Measurements from ENCODE around the gene ABCA8. TPM values are rescaled to one million over a fixed set of nuclear protein-coding genes. Genes with fewer than 3 reads are reported as not detected.
"Not testable (repeated sequence)": the region's sequence is repeated elsewhere in the genome, so short reads cannot be mapped to it uniquely, and the experiment has no call there.

The ABCA8 gene
- total and polyA plus RNA-seq, 10 of the 15 experiments (the other 5 are each of a cell fraction or from before 2014, with no cell fraction given) = 0.05 to 0.15 TPM; not detected in 8

GRCh38 chr17:68944435-68945035 is 10.7 kb downstream of the ABCA8 start (continued):
- TF ChIP-seq ZNF687 (IDR thresholded peaks at IDR 0.05) (no peak), ZSCAN29 (IDR thresholded peaks at IDR 0.05) (no peak), SMAD1 (IDR thresholded peaks at IDR 0.05; ENCODE audit: low read depth, partially characterized antibody) (no peak), NKRF (conservative IDR thresholded peaks at IDR 0.05) (no peak)

- H3K27ac ChIP-seq (ENCODE audit: control insufficient read depth, insufficient read depth); H4K20me1 ChIP-seq (ENCODE audit: control insufficient read depth, insufficient read depth); H3K4me2 ChIP-seq (ENCODE audit: control insufficient read depth, insufficient read depth); H3K27me3 ChIP-seq (replicated peaks in 1 of 2; ENCODE audit: control insufficient read depth in 2 of 2, insufficient read depth in 2 of 2, low read length in 1 of 2); intact Hi-C loops (cut with micrococcal nuclease; ENCODE audit: unreplicated experiment); H3K9me3 ChIP-seq (replicated peaks; ENCODE audit: control insufficient read depth, insufficient read depth, low read length); H2AFZ ChIP-seq (ENCODE audit: control insufficient read depth, low read depth, low read length); BruUV-seq (replicated peaks); DNase-seq (ENCODE audit: low read depth, low spot score); H3K79me2 ChIP-seq (ENCODE audit: control insufficient read depth, insufficient read depth, low read length); POLR2A ChIA-PET; CTCF ChIA-PET; FAIRE-seq; H3K9ac ChIP-seq (ENCODE audit: control insufficient read depth, insufficient read depth, low read length); ATAC-seq; in situ Hi-C loops (cut with MboI); RAD21 ChIA-PET (ENCODE audit: unreplicated experiment); H3K36me3 ChIP-seq (ENCODE audit: control insufficient read depth in 2 of 2, insufficient read depth in 2 of 2, low read length in 1 of 2); H3K4me3 ChIP-seq; H3K4me1 ChIP-seq (ENCODE audit: control insufficient read depth, insufficient read depth, low read length): not testable (repeated sequence)
- SMC1A ChIA-PET (ENCODE audit: uncharacterized antibody, unreplicated experiment) = interaction anchor here (1.3 kb wide), 1 partner anchor 296 kb away, joined by 3 read pairs; no protein-coding TSS in a partner anchor
- 60% methylated on average over 2 of the region's 2 CpGs for WGBS (ENCODE audit: insufficient coverage, insufficient replicate concordance, low lambda C conversion rate, missing lambda C conversion rate)
Observed at GRCh38 chr17:68943812-68944182, 11.4 kb downstream of the ABCA8 start.

Data from GM12878 (cell line).